SU-DHL-6 (cell line): ENCODE results near the gene UNC13C.

Experiments
- H2AFZ ChIP-seq: fragments of 200-600 bp; sonication (generic); 2 replicates; pipeline ENCODE4 v1.6.1; 2014; ENCODE audit warnings: low read depth, mild to moderate bottlenecking, moderate library complexity, mixed read lengths, antibody characterized with exemption, low read length; ENCODE audit not compliant: severe bottlenecking
- H3F3A ChIP-seq: fragments of 200-600 bp; shearing (Covaris generic); 2 replicates; pipeline ENCODE4 v1.6.0; 2016; ENCODE audit warnings: antibody characterized with exemption, mild to moderate bottlenecking; ENCODE audit not compliant: insufficient read depth
- H3K27ac ChIP-seq: fragments of 200-600 bp; sonication (generic); 2 replicates; pipeline ENCODE4 v1.5.1; 2016; ENCODE audit warnings: low read depth, mild to moderate bottlenecking, low read length, moderate library complexity, mixed read lengths
- H3K27me3 ChIP-seq: fragments of 200-600 bp; sonication (generic), shearing (Covaris generic); 2 replicates; pipeline ENCODE4 v1.6.0; 2014; ENCODE audit warnings: mild to moderate bottlenecking, low read length
- H3K36me3 ChIP-seq: fragments of 200-600 bp; sonication (generic); 2 replicates; pipeline ENCODE4 v1.6.1; 2014; ENCODE audit warnings: mild to moderate bottlenecking, low read length, mixed read lengths
- H3K4me2 ChIP-seq: fragments of 300-600, 200-600 bp; shearing (Covaris generic), sonication (generic); 2 replicates; pipeline ENCODE4 v1.6.0; 2014; ENCODE audit warnings: low read length, low read depth, mild to moderate bottlenecking; ENCODE audit not compliant: poor library complexity, severe bottlenecking
- H3K4me3 ChIP-seq: fragments of 200-600 bp; sonication (generic); 2 replicates; pipeline ENCODE4 v1.5.1; 2014; ENCODE audit warnings: antibody characterized with exemption, low read length, mild to moderate bottlenecking, mixed read lengths; ENCODE audit not compliant: insufficient read depth, poor library complexity, severe bottlenecking
- H3K79me2 ChIP-seq: fragments of 200-600 bp; sonication (generic); 2 replicates; pipeline ENCODE4 v1.6.1; 2014; ENCODE audit warnings: mild to moderate bottlenecking, low read length, moderate library complexity; ENCODE audit not compliant: insufficient read depth
- H3K9ac ChIP-seq: fragments of 200-600 bp; sonication (generic); 2 replicates; pipeline ENCODE4 v1.7.0; 2014; ENCODE audit warnings: mild to moderate bottlenecking, low read length
- H3K9me2 ChIP-seq: fragments of 200-600 bp; sonication (generic); replicated peaks from 2 replicates; pipeline ENCODE4 v1.6.1; 2014; ENCODE audit warnings: low read length; ENCODE audit not compliant: insufficient read depth
- H3K9me3 ChIP-seq: fragments of 200-600 bp; sonication (generic); 2 replicates; pipeline ENCODE4 v1.6.1; 2014; ENCODE audit warnings: low read length, mixed read lengths; ENCODE audit not compliant: insufficient read depth
- H4K20me1 ChIP-seq: fragments of 200-600 bp; sonication (generic); 2 replicates; pipeline ENCODE4 v1.6.1; 2014; ENCODE audit warnings: low read depth, mild to moderate bottlenecking, antibody characterized with exemption, low read length, moderate library complexity, mixed read lengths
- CTCF ChIP-seq: fragments of 200-600 bp; sonication (generic); IDR thresholded peaks from one replicate; pipeline ENCODE4 v1.5.1; 2017; ENCODE audit warnings: antibody characterized with exemption, mild to moderate bottlenecking, low read length, moderate library complexity; ENCODE audit not compliant: insufficient read depth, poor library complexity, severe bottlenecking
- EZH2phosphoT487 ChIP-seq: fragments of 200-600 bp; sonication (generic), shearing (Covaris generic); conservative IDR thresholded peaks from 2 replicates; pipeline ENCODE4 v1.6.1; 2018; ENCODE audit warnings: mild to moderate bottlenecking, antibody characterized with exemption, low read length, moderate library complexity, mixed read lengths

The UNC13C gene

GRCh38 chr15:54618120-54618519, 639.9 kb downstream of the UNC13C start:
- Histone ChIP-seq H3K4me3 (no peak overlapping the region), H2AFZ (no peak overlapping the region), H3K4me2 (no peak overlapping the region), H3K79me2 (no peaks in the 10 kb centered on the region), H3F3A (no peaks in the 10 kb centered on the region), H3K9ac (no peak overlapping the region), H4K20me1 (no peaks in the 10 kb centered on the region), H3K9me2 (no peaks in the 10 kb centered on the region), H3K36me3 (no peaks in the 10 kb centered on the region), H3K9me3 (no peaks in the 10 kb centered on the region), H3K27me3 (no peaks in the 10 kb centered on the region), H3K27ac (no peak overlapping the region)
- TF ChIP-seq EZH2phosphoT487 = no peak
- TF ChIP-seq CTCF = no peak

- no peaks in the 10 kb centered on the region for H3K9me3 ChIP-seq
- H3K27me3 ChIP-seq = no peaks in the 10 kb centered on the region
- H3F3A ChIP-seq = no peaks in the 10 kb centered on the region
- no peak overlapping the region for H3K9ac ChIP-seq
- no peaks in the 10 kb centered on the region for H3K9me2 ChIP-seq
- no peaks in the 10 kb centered on the region for H3K79me2 ChIP-seq
- H3K4me2 ChIP-seq = no peak overlapping the region
- no peak overlapping the region for H3K4me3 ChIP-seq
- no peak overlapping the region for H2AFZ ChIP-seq
- no peaks in the 10 kb centered on the region for H3K36me3 ChIP-seq
- no peak overlapping the region for H3K27ac ChIP-seq
- TF ChIP-seq EZH2phosphoT487 = no peak
- TF ChIP-seq CTCF = no peak
- no peaks in the 10 kb centered on the region for H4K20me1 ChIP-seq
These were observed 640.9 kb downstream of the UNC13C start for GRCh38 chr15:54619180-54619579.

- Histone ChIP-seq H3K79me2 (no peaks in the 10 kb centered on the region), H3K9me3 (no peaks in the 10 kb centered on the region), H4K20me1 (no peaks in the 10 kb centered on the region), H3K4me2 (no peak overlapping the region), H2AFZ (no peak overlapping the region), H3K36me3 (no peaks in the 10 kb centered on the region), H3K27me3 (no peaks in the 10 kb centered on the region), H3K9me2 (no peaks in the 10 kb centered on the region), H3F3A (no peaks in the 10 kb centered on the region), H3K9ac (no peak overlapping the region), H3K27ac (no peak overlapping the region), H3K4me3 (no peak overlapping the region)
- no peak for TF ChIP-seq CTCF
- TF ChIP-seq EZH2phosphoT487 = no peak
These were observed 642.7 kb downstream of the UNC13C start for GRCh38 chr15:54620916-54621315.
